ENCODE data around the gene EIF3C. TPM values are rescaled to one million over a fixed set of nuclear protein-coding genes. Genes with fewer than 3 reads are reported as not detected.
A peak's percentile ranks its signal among the peaks of the same experiment; 100 is the strongest.
"Not testable (repeated sequence)": the region's sequence is repeated elsewhere in the genome, so short reads cannot be mapped to it uniquely, and the experiment has no call there.

EIF3C gene, protein sequence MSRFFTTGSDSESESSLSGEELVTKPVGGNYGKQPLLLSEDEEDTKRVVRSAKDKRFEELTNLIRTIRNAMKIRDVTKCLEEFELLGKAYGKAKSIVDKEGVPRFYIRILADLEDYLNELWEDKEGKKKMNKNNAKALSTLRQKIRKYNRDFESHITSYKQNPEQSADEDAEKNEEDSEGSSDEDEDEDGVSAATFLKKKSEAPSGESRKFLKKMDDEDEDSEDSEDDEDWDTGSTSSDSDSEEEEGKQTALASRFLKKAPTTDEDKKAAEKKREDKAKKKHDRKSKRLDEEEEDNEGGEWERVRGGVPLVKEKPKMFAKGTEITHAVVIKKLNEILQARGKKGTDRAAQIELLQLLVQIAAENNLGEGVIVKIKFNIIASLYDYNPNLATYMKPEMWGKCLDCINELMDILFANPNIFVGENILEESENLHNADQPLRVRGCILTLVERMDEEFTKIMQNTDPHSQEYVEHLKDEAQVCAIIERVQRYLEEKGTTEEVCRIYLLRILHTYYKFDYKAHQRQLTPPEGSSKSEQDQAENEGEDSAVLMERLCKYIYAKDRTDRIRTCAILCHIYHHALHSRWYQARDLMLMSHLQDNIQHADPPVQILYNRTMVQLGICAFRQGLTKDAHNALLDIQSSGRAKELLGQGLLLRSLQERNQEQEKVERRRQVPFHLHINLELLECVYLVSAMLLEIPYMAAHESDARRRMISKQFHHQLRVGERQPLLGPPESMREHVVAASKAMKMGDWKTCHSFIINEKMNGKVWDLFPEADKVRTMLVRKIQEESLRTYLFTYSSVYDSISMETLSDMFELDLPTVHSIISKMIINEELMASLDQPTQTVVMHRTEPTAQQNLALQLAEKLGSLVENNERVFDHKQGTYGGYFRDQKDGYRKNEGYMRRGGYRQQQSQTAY
- 100 to 1,000 TPM; 287 to 311 TPM for total RNA-seq

GRCh38 chr16:28711220-28712083 is at the start of gene EIF3C:
Gene EIF3C (plus strand): TSS chr16:28711464. CDS start chr16:28711687, 223 bp downstream.
- POLR2A ChIA-PET, H3K36me3 Mint-ChIP-seq, DNase-seq, H3K4me1 Mint-ChIP-seq, H3K27me3 Mint-ChIP-seq, H3K9me3 Mint-ChIP-seq: not testable (repeated sequence)
- Mint-ChIP-seq H3K4me3 (peak within 1 kb of the TSS; percentile 75), H3K27ac (peak within 1 kb of the TSS; percentile 77)
- peak; percentile 96 for ATAC-seq (ENCODE audit: low read depth)

DNA sequence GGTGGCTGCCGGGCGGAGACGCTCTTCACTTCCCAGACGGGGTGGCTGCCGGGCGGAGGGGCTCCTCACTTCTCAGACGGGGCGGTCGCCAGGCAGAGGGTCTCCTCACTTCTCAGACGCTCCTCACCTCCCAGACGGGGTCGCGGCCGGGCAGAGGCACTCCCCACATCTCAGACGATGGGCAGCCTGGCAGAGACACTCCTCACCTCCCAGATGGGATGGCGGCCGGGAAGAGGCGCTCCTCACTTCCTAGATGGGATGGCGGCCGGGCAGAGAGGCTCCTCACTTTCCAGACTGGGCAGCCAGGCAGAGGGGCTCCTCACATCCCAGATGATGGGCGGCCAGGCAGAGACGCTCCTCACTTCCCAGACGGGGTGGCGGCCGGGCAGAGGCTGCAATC is 45.0 kb upstream of the EIF3C start:
- POLR2A ChIA-PET; H3K27me3 Mint-ChIP-seq; H3K27ac Mint-ChIP-seq; H3K9me3 Mint-ChIP-seq; H3K36me3 Mint-ChIP-seq; H3K4me3 Mint-ChIP-seq; ATAC-seq (ENCODE audit: low read depth); H3K4me1 Mint-ChIP-seq; DNase-seq: not testable (repeated sequence)

- DNase-seq; H3K9me3 Mint-ChIP-seq; POLR2A ChIA-PET; H3K4me3 Mint-ChIP-seq; H3K4me1 Mint-ChIP-seq; ATAC-seq (ENCODE audit: low read depth); H3K36me3 Mint-ChIP-seq; H3K27me3 Mint-ChIP-seq; H3K27ac Mint-ChIP-seq: not testable (repeated sequence)
Observed at GRCh38 chr16:28667480-28667879, 43.8 kb upstream of the EIF3C start.

GRCh38 chr16:28668199-28668598 is 43.1 kb upstream of the EIF3C start:
- H3K9me3 Mint-ChIP-seq; H3K27me3 Mint-ChIP-seq; DNase-seq; ATAC-seq (ENCODE audit: low read depth); H3K27ac Mint-ChIP-seq; H3K4me3 Mint-ChIP-seq; POLR2A ChIA-PET; H3K4me1 Mint-ChIP-seq; H3K36me3 Mint-ChIP-seq: not testable (repeated sequence)

DNA sequence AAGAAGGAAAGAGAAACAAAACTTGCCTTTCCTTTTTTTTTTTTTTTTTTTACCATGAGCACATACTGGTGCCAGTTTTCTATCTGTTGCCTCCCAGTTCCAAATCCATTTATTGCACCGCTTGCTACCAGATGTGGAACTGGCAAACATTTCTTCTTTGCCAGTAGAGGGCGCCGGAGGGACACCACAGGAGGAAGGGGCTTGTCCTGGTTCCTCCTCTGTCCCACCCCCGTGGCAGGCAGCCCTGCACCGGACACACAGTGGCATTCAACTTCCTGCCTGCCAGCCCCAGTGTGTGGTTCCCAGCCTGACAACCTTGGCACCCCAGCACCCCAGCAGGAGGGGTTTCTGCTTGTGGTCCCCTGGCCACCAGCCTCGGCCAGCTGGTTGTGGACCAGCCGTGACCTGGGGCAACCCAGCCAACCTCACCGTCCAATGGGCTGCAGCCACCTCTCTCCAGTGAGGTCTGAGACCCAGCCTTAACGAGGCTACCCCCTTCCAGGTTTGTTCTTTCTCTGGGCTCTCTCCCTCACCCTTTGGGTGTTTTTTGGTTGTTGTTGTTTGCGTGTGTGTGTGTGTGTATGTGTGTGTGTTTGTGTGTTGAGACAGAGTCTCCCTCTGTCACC is 22.8 kb upstream of the EIF3C start:
- DNase-seq, H3K36me3 Mint-ChIP-seq, H3K9me3 Mint-ChIP-seq, POLR2A ChIA-PET, H3K4me1 Mint-ChIP-seq, H3K27me3 Mint-ChIP-seq: not testable (repeated sequence)
- Mint-ChIP-seq H3K4me3 (peak overlapping the region; percentile 11), H3K27ac (peak overlapping the region; percentile 36)
- peak; percentile 96 for ATAC-seq (ENCODE audit: low read depth)

DNA sequence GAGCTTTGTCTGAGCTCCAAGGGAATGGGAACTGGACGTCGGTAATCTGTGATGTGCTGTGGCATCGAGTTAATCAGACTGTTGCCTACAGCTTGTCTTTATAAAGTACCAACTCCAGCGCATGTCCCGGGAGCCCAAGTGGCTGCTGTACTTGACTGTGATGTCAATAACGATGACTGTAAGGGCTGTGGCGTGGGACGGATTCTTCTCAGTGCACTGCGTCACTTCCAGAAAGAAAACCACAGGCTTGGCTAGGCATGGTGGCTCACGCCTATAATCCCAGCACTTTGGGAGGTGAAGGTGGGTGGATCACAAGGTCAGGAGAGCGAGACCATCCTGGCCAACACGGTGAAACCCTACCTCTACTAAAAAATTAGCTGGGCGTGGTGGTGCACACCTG is 21.8 kb upstream of the EIF3C start:
- H3K27me3 Mint-ChIP-seq; POLR2A ChIA-PET; H3K4me3 Mint-ChIP-seq; H3K27ac Mint-ChIP-seq; H3K36me3 Mint-ChIP-seq; H3K9me3 Mint-ChIP-seq; H3K4me1 Mint-ChIP-seq; DNase-seq; ATAC-seq (ENCODE audit: low read depth): not testable (repeated sequence)

DNA sequence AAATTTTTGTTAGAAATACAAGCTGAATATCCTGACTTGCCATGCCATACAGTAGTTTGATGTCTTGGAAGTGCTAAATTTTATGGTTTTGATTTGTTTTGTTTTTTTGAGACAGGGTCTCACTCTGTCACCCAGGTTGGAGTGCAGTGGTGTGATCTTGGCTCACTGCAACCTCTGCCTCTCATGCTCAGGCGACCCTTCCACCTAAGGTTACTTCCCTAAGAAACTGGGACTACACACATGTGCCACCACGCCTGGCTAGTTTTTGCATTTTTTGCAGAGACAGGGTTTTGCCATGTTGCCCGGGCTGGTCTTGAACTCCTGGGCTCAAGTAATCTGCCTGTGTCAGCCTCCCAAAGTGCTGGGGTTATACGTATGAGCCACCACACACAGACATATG is 19.5 kb upstream of the EIF3C start:
- ATAC-seq (ENCODE audit: low read depth); H3K36me3 Mint-ChIP-seq; H3K27me3 Mint-ChIP-seq; DNase-seq; POLR2A ChIA-PET; H3K27ac Mint-ChIP-seq; H3K4me1 Mint-ChIP-seq; H3K4me3 Mint-ChIP-seq; H3K9me3 Mint-ChIP-seq: not testable (repeated sequence)

DNA sequence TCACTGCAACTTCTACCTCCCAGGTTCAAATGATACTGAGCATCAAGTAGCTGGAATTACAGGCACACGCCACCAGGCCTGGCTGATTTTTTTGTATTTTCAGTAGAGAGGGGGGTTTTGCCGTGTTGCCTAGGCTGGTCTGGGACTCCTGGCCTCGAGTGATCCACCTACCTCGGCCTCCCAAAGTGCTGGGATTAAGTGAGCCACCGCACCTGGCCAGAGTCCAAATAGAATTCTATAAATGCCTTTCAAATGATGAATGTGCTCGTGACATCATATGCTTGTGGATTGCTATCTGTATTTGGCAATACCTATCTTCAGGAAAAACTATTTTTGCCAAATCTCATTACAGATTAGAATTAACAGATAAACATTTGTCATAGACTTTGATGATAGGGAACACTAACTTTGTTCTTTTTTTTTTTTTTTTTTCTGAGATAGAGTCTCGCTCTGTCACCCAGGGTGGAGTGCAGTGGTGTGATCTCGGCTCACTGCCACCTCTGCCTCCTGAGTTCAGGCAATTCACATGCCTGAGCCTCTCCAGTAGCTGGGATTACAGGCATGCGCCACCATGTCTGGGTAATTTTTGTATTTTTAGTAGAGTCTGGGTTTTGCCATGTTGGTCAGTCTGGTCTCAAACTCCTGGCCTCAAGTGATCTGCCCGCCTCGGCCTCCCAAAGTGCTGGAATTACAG is 17.9 kb upstream of the EIF3C start:
- H3K4me3 Mint-ChIP-seq; H3K36me3 Mint-ChIP-seq; ATAC-seq (ENCODE audit: low read depth); POLR2A ChIA-PET; H3K9me3 Mint-ChIP-seq; DNase-seq; H3K27me3 Mint-ChIP-seq; H3K4me1 Mint-ChIP-seq; H3K27ac Mint-ChIP-seq: not testable (repeated sequence)

- H3K4me3 Mint-ChIP-seq; H3K27me3 Mint-ChIP-seq; POLR2A ChIA-PET; DNase-seq; H3K4me1 Mint-ChIP-seq; ATAC-seq (ENCODE audit: low read depth); H3K27ac Mint-ChIP-seq; H3K9me3 Mint-ChIP-seq; H3K36me3 Mint-ChIP-seq: not testable (repeated sequence)
Observed at GRCh38 chr16:28699792-28700191, 11.5 kb upstream of the EIF3C start.

DNA sequence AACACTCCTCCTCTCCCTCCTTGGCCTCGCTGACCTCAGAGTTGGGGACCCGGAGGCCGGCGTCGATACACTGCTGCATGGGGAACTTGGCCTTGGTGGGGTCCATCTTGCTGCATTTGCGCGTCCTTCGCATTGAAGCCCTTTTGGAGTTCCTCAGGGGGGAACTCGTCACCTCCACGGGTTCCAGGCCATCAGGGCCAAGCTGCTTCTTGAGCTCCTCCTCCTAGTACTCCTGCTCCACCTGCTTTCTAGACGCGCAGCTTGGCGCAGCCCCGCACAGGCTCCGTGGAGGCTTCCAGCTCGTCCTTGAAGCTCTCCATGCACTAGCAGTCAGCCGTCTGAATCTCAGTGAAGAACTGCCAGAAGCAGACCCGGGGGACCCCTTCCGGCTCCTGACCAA is 10.9 kb upstream of the EIF3C start:
- DNase-seq; H3K27me3 Mint-ChIP-seq; H3K9me3 Mint-ChIP-seq; H3K4me1 Mint-ChIP-seq; H3K36me3 Mint-ChIP-seq; H3K4me3 Mint-ChIP-seq; POLR2A ChIA-PET; H3K27ac Mint-ChIP-seq; ATAC-seq (ENCODE audit: low read depth): not testable (repeated sequence)

DNA sequence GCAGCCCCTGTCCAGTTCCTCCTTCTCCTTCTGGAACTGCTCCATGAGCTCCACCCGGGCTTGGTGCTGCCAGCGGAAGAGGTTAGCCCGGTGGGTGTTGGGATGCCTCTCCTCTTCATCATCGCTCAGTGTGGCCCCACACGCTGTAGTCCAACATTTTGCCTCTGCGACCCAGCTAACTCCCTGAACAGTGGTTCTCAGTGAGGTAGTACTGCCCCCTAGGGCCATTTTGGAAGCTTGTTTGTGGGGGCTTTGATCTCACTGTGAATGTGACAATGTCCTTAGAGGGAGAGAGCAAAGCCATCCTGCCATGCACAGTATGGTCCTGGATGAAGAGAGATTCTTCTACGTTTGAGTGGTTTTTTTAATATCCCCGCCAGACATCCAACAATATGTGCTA is 9.9 kb upstream of the EIF3C start:
- H3K27ac Mint-ChIP-seq; H3K27me3 Mint-ChIP-seq; H3K4me3 Mint-ChIP-seq; H3K4me1 Mint-ChIP-seq; H3K36me3 Mint-ChIP-seq; ATAC-seq (ENCODE audit: low read depth); H3K9me3 Mint-ChIP-seq; POLR2A ChIA-PET; DNase-seq: not testable (repeated sequence)

- H3K4me3 Mint-ChIP-seq; ATAC-seq (ENCODE audit: low read depth); H3K9me3 Mint-ChIP-seq; H3K4me1 Mint-ChIP-seq; POLR2A ChIA-PET; H3K27me3 Mint-ChIP-seq; DNase-seq; H3K36me3 Mint-ChIP-seq; H3K27ac Mint-ChIP-seq: not testable (repeated sequence)
Observed at GRCh38 chr16:28704246-28704645, 7.0 kb upstream of the EIF3C start.

All from activated naive CD8-positive, alpha-beta T cell treated with anti-CD3 and anti-CD28 coated beads, Interleukin-2, amount 10 ng/mL, durations not matched to agents 7 days and 5 days (primary cell).